Osteocyte (in vitro differentiated cells): ENCODE results near the gene DPP9. TPM values are rescaled to one million over a fixed set of nuclear protein-coding genes. Genes with fewer than 3 reads are reported as not detected.

Experiments
- DNase-seq: peaks from one replicate; pipeline ENCODE4 v3.0.0; 2021; ENCODE audit warnings: mixed read lengths; ENCODE audit not compliant: unreplicated experiment; ENCODE audit errors: extremely low spot score
- H3K27ac Mint-ChIP-seq: one replicate; pipeline ENCODE4 v1.8.0; 2021; ENCODE audit warnings: mild to moderate bottlenecking, mixed read lengths; ENCODE audit not compliant: unreplicated experiment
- H3K27me3 Mint-ChIP-seq: one replicate; pipeline ENCODE4 v1.8.0; 2021; ENCODE audit warnings: mixed read lengths; ENCODE audit not compliant: unreplicated experiment
- H3K36me3 Mint-ChIP-seq: one replicate; pipeline ENCODE4 v1.8.0; 2021; ENCODE audit warnings: mixed read lengths; ENCODE audit not compliant: unreplicated experiment
- H3K4me1 Mint-ChIP-seq: one replicate; pipeline ENCODE4 v1.8.0; 2021; ENCODE audit warnings: mixed read lengths; ENCODE audit not compliant: unreplicated experiment
- H3K4me3 Mint-ChIP-seq: one replicate; pipeline ENCODE4 v1.8.0; 2021; ENCODE audit warnings: mild to moderate bottlenecking, moderate library complexity, mixed read lengths; ENCODE audit not compliant: unreplicated experiment
- H3K9me3 Mint-ChIP-seq: one replicate; pipeline ENCODE4 v1.8.0; 2021; ENCODE audit warnings: mixed read lengths; ENCODE audit not compliant: unreplicated experiment
- CTCF ChIP-seq: fragments of 200-600 bp; sonication (generic); IDR thresholded peaks from 2 replicates; pipeline ENCODE4 v1.5.0; 2021; ENCODE audit warnings: antibody characterized with exemption, mild to moderate bottlenecking, moderate library complexity
- total RNA-seq: library from RNA; stranded (reverse); gene quantifications from 2 replicates; pipeline ENCODE4 v1.2.1, GENCODE V29; 2021

DPP9 gene
- total RNA-seq, 1 donor from 2014 or later: 54.8 TPM

DNA sequence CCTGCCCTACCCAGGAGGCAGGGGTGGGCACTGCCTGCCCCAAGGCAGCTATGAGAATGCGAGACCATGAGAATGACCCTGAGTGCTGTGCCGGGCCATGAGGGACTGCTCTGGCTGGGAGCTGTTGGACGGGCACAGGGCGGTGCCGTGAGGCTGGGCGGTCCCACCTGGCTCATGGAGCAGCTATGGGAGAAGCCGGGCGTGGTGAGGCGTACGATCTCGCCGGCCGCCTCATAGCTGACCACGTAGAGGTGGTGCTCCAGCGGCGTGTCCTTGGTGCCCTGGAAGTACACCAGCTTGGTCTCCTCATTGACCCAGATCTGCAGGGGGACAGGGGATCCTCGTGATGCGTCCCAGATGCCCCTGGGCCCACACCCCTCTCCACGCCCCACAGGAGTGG is 34.2 kb downstream of the DPP9 start:
- Mint-ChIP-seq H3K27me3 (no peaks in the 10 kb centered on the region), H3K27ac (no peak overlapping the region), H3K36me3 (peaks cover 31% of the 10 kb centered on the region), H3K4me3 (no peak overlapping the region), H3K4me1 (peaks cover 6% of the 10 kb centered on the region), H3K9me3 (no peaks in the 10 kb centered on the region)
- no peak for DNase-seq
- TF ChIP-seq CTCF: no peak

DNA sequence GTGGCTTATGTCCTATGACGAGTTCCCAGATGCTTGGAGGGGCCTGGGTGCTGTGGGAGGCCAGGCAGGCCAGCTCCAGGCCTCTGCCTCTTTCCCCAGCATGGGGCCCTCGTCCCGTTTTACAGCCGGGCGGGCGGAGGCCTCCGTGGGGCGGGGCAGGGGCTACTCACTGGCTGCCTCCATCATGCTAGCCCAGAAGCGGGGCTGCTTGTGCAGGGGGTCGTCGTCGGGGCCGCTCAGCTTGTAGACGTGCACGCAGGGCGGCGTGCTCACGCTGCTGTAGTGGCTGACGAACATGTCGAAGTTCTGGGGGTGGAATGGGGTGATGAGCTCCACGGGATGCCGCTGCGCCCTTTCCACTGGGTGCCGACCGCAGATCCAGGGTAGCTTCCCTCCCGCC is 35.1 kb downstream of the DPP9 start:
- Mint-ChIP-seq H3K9me3 (no peaks in the 10 kb centered on the region), H3K4me1 (peaks cover 1% of the 10 kb centered on the region), H3K4me3 (no peak overlapping the region), H3K27me3 (no peaks in the 10 kb centered on the region), H3K36me3 (peaks cover 30% of the 10 kb centered on the region), H3K27ac (no peak overlapping the region)
- TF ChIP-seq CTCF: no peak
- no peak for DNase-seq

DNA sequence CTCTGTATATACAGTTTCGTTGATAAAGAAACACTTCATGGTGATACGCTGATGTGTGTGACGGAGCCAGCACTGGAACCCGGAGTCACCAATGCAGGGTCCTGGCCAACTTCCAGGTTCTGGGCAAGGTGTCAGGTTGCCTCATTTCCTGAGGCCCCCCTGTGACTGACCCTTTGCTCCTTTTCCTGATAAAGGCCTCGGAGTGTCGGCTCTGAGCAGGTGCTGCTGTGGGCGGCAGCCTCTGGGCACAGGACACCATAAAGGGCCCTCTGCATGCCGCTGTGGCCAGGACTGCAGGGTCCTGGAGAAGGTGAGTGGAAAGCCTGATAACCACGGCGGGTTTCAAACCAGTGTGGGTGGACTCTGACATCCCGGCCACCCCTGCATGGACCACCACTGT is 36.2 kb downstream of the DPP9 start:
- Mint-ChIP-seq H3K4me3 (no peak overlapping the region), H3K4me1 (no peaks in the 10 kb centered on the region), H3K27ac (no peak overlapping the region), H3K27me3 (no peaks in the 10 kb centered on the region), H3K36me3 (peaks cover 25% of the 10 kb centered on the region), H3K9me3 (no peaks in the 10 kb centered on the region)
- no peak for TF ChIP-seq CTCF
- no peak for DNase-seq

- Mint-ChIP-seq H3K27me3 (no peaks in the 10 kb centered on the region), H3K4me3 (no peak overlapping the region), H3K9me3 (no peaks in the 10 kb centered on the region), H3K36me3 (peaks cover 19% of the 10 kb centered on the region), H3K4me1 (no peaks in the 10 kb centered on the region), H3K27ac (no peak overlapping the region)
- no peak for DNase-seq
- no peak for TF ChIP-seq CTCF
These were observed 36.9 kb downstream of the DPP9 start for GRCh38 chr19:4686700-4687099.

DNA sequence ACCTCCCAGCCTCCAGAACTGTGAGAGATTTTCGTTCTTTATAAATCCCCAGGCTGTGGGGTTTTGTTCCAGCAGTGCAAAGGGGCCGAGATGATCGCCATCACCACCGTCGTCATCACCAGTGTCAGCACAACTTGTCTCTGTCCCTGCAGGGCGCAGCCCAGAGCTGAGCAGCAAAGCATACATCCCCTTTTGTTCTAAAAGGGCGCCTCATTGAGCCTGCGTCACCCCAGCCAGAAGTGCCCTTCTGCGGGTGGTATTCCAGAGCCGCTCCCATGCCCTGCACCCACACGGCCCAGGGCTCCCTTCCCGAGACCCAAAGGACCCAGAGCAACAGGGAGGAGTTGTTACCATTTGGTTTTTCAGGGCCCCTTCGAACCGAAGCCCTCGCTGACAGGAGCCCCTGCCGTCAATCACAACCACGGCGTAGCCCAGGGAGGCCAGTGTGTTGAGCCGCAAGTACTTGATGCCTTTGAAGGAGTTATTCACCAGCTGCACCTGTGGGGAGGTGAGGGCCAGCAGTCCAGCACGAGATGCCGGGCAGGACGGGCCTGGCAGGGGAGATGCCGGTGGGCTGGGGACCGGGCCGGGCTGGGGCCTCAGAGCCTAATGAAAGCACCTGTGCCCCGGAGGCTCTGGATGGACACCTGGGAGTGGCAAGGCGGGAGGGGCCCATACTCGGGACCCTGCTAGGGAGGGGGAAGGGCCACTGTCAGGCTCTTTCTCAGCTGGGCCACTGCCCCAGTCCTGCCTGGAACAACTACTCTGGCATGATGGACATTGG is 39.1 kb downstream of the DPP9 start:
- no peak for DNase-seq
- no peak for TF ChIP-seq CTCF
- Mint-ChIP-seq H3K36me3 (peaks cover 15% of the 10 kb centered on the region), H3K27ac (no peak overlapping the region), H3K9me3 (no peaks in the 10 kb centered on the region), H3K4me1 (no peaks in the 10 kb centered on the region), H3K27me3 (no peaks in the 10 kb centered on the region), H3K4me3 (no peak overlapping the region)
